ENCODE measurements around the gene ERF.

- no peak for TF ChIP-seq POLR2A (IDR thresholded peaks at IDR 0.05; ENCODE audit: low read length)
- TF ChIP-seq GATA1 (IDR thresholded peaks at IDR 0.05; ENCODE audit: low read depth, low read length), result no peak
These were observed 29.8 kb downstream of the ERF start for GRCh38 chr19:42224940-42225717.

All from erythroblast (primary cell).